GM23338 (cell line): ENCODE results near the gene COL8A1.

Experiments used
- CREB1 ChIP-seq: fragments of 250-450 bp; sonication (Bioruptor Pico); IDR thresholded peaks from 2 replicates; pipeline ENCODE4 v1.5.0; 2020; ENCODE audit warnings: low read depth, mild to moderate bottlenecking, moderate library complexity
- CTCF ChIP-seq, 2 experiments: fragments of 200-600 bp in 1 of 2; sonication (generic) in 1 of 2; conservative IDR thresholded peaks; 2 replicates each; pipeline versions ENCODE4 v1.5.1 to v1.6.1; 2016 to 2017; ENCODE audit warnings: antibody characterized with exemption in 2 of 2, low read depth in 2 of 2, mild to moderate bottlenecking in 2 of 2, moderate library complexity in 1 of 2
- EZH2 ChIP-seq: fragments of 200-600 bp; sonication (generic); IDR thresholded peaks from one replicate; pipeline ENCODE4 v1.8.0; 2017; ENCODE audit warnings: antibody characterized with exemption, mild to moderate bottlenecking, low read depth; ENCODE audit not compliant: unreplicated experiment
- EZH2phosphoT487 ChIP-seq: fragments of 200-600 bp; sonication (generic); IDR thresholded peaks from one replicate; pipeline ENCODE4 v1.8.1; 2018; ENCODE audit warnings: antibody characterized with exemption; ENCODE audit not compliant: unreplicated experiment
- JUNB ChIP-seq: IDR thresholded peaks from one replicate; pipeline ENCODE4 v1.6.1; 2016; ENCODE audit warnings: antibody characterized with exemption; ENCODE audit not compliant: unreplicated experiment
- POLR2AphosphoS5 ChIP-seq: IDR thresholded peaks from 2 replicates; pipeline ENCODE4 v1.6.1; 2016; ENCODE audit warnings: antibody characterized with exemption, low read depth
- ZNF462 ChIP-seq: fragments of 250-450 bp; sonication (Bioruptor Pico); IDR thresholded peaks from 2 replicates; pipeline ENCODE4 v1.5.0; 2020; ENCODE audit warnings: mild to moderate bottlenecking, moderate library complexity
- TF ChIP-seq, protein P1 (sequence below): IDR thresholded peaks from one replicate; pipeline ENCODE4 v1.6.1; 2018; ENCODE audit warnings: antibody characterized with exemption; ENCODE audit not compliant: unreplicated experiment
- TF ChIP-seq, protein P2 (sequence below): IDR thresholded peaks from 2 replicates; pipeline ENCODE4 v1.6.1; 2016; ENCODE audit warnings: antibody characterized with exemption

DNA sequence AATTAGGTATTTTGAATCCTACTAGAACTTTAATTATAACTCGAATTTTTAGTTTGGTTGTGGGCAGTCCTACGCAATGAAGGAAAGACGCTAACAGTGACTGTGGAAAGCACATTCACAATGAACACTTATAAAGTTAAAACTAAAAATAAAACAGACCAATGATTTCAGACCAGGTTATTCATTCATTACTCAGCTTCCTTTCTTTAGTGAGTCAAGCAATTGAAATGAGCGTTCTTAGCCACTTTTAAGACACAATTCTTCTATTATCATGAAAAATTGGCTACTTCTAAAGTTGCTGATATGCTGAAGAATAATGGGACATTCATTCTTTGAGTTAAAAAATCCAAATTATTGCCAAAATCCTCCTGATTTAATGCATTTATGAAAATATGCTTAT lies 113.3 kb downstream of the COL8A1 start:
- no peak for TF ChIP-seq CTCF (conservative IDR thresholded peaks at IDR 0.05; ENCODE audit: low read depth in 2 of 2)
- TF ChIP-seq POLR2AphosphoS5 = no peak
- TF ChIP-seq, protein P1, sequence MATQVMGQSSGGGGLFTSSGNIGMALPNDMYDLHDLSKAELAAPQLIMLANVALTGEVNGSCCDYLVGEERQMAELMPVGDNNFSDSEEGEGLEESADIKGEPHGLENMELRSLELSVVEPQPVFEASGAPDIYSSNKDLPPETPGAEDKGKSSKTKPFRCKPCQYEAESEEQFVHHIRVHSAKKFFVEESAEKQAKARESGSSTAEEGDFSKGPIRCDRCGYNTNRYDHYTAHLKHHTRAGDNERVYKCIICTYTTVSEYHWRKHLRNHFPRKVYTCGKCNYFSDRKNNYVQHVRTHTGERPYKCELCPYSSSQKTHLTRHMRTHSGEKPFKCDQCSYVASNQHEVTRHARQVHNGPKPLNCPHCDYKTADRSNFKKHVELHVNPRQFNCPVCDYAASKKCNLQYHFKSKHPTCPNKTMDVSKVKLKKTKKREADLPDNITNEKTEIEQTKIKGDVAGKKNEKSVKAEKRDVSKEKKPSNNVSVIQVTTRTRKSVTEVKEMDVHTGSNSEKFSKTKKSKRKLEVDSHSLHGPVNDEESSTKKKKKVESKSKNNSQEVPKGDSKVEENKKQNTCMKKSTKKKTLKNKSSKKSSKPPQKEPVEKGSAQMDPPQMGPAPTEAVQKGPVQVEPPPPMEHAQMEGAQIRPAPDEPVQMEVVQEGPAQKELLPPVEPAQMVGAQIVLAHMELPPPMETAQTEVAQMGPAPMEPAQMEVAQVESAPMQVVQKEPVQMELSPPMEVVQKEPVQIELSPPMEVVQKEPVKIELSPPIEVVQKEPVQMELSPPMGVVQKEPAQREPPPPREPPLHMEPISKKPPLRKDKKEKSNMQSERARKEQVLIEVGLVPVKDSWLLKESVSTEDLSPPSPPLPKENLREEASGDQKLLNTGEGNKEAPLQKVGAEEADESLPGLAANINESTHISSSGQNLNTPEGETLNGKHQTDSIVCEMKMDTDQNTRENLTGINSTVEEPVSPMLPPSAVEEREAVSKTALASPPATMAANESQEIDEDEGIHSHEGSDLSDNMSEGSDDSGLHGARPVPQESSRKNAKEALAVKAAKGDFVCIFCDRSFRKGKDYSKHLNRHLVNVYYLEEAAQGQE = no peak
- no peak for TF ChIP-seq JUNB
- no peak for TF ChIP-seq CREB1 (CRISPR knock-in tag)
- no peak for TF ChIP-seq EZH2
- no peak for TF ChIP-seq EZH2phosphoT487
- TF ChIP-seq, protein P2, sequence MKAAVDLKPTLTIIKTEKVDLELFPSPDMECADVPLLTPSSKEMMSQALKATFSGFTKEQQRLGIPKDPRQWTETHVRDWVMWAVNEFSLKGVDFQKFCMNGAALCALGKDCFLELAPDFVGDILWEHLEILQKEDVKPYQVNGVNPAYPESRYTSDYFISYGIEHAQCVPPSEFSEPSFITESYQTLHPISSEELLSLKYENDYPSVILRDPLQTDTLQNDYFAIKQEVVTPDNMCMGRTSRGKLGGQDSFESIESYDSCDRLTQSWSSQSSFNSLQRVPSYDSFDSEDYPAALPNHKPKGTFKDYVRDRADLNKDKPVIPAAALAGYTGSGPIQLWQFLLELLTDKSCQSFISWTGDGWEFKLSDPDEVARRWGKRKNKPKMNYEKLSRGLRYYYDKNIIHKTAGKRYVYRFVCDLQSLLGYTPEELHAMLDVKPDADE = no peak
- no peak for TF ChIP-seq ZNF462 (CRISPR knock-in tag)
